ENCODE measurements around the gene MYL2. TPM values are rescaled to one million over a fixed set of nuclear protein-coding genes. Genes with fewer than 3 reads are reported as not detected.
"Not testable (repeated sequence)": the region's sequence is repeated elsewhere in the genome, so short reads cannot be mapped to it uniquely, and the experiment has no call there.

The MYL2 gene
- total RNA-seq, 3 donors from 2014 or later (not counting 1 experiment from before 2014, with no cell fraction given): not detected

DNA sequence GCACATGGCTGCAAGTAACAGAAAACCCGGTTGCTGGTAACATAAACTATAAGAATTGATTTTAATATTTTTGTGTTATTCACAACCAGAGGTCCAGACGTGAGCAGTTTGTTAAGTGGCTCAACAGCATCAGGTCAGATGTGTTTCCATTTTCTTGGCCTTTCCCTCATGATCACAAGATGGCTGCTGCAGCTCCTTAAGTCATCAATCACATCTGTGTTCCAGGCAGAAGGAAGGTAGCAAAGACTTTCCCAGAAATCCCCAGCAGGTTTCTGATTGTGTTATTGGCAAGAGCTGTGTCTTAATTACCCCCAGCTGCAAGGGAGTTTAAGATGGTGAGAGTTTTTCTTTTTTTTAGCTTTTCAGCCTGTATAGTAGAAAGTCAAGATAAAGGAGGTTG is 40.4 kb upstream of the MYL2 start:
- intact Hi-C loops (cut with micrococcal nuclease): no loop called here
- no peak overlapping the region for H3K27ac Mint-ChIP-seq
- H3K4me1 Mint-ChIP-seq: no peaks in the 10 kb centered on the region
- H3K27me3 ChIP-seq (ENCODE audit: control insufficient read depth, insufficient read depth, low read length): no peaks in the 10 kb centered on the region
- no peaks in the 10 kb centered on the region for H3K9me3 ChIP-seq (ENCODE audit: control insufficient read depth, insufficient read depth, low read length)
- H3K27ac ChIP-seq (ENCODE audit: low read length): no peak overlapping the region
- H3K36me3 Mint-ChIP-seq: no peaks in the 10 kb centered on the region
- no peak overlapping the region for H3K4me3 ChIP-seq (ENCODE audit: low read length)
- no peak for TF ChIP-seq CTCF (IDR thresholded peaks at IDR 0.05)
- WGBS (ENCODE audit: insufficient coverage): 88% methylated on average over 1 of the region's 2 CpGs
- H3K36me3 ChIP-seq (ENCODE audit: control insufficient read depth, insufficient read depth, low read length): no peaks in the 10 kb centered on the region
- ATAC-seq (no peak), DNase-seq (no peak)
- H3K4me3 Mint-ChIP-seq: no peak overlapping the region
- no peaks in the 10 kb centered on the region for H3K4me1 ChIP-seq (ENCODE audit: control insufficient read depth, insufficient read depth, low read length)
- H3K9me3 Mint-ChIP-seq: no peaks in the 10 kb centered on the region
- peaks cover 14 to 25% of the 10 kb centered on the region in 2 donors for H3K27me3 Mint-ChIP-seq (ENCODE audit: low read depth in 2 of 2)

- H3K27me3 Mint-ChIP-seq (ENCODE audit: low read depth in 2 of 2): peaks cover 11 to 25% of the 10 kb centered on the region in 2 donors
- Histone ChIP-seq H3K9me3 (ENCODE audit: control insufficient read depth, insufficient read depth, low read length) (no peaks in the 10 kb centered on the region), H3K27me3 (ENCODE audit: control insufficient read depth, insufficient read depth, low read length) (no peaks in the 10 kb centered on the region), H3K4me1 (ENCODE audit: control insufficient read depth, insufficient read depth, low read length) (no peaks in the 10 kb centered on the region), H3K4me3 (ENCODE audit: low read length) (no peak overlapping the region), H3K27ac (ENCODE audit: low read length) (no peak overlapping the region), H3K36me3 (ENCODE audit: control insufficient read depth, insufficient read depth, low read length) (no peaks in the 10 kb centered on the region)
- intact Hi-C loops (cut with micrococcal nuclease): no loop called here
- no peaks in the 10 kb centered on the region for H3K9me3 Mint-ChIP-seq
- no peak for TF ChIP-seq CTCF (IDR thresholded peaks at IDR 0.05)
- H3K36me3 Mint-ChIP-seq: no peaks in the 10 kb centered on the region
- WGBS (ENCODE audit: insufficient coverage): 91% methylated on average over 9 of the region's 9 CpGs
- DNase-seq (no peak), ATAC-seq (no peak)
- no peak overlapping the region for H3K27ac Mint-ChIP-seq
- H3K4me3 Mint-ChIP-seq: no peak overlapping the region
- no peaks in the 10 kb centered on the region for H3K4me1 Mint-ChIP-seq
Observed at GRCh38 chr12:110957652-110958051, 37.3 kb upstream of the MYL2 start.

DNA sequence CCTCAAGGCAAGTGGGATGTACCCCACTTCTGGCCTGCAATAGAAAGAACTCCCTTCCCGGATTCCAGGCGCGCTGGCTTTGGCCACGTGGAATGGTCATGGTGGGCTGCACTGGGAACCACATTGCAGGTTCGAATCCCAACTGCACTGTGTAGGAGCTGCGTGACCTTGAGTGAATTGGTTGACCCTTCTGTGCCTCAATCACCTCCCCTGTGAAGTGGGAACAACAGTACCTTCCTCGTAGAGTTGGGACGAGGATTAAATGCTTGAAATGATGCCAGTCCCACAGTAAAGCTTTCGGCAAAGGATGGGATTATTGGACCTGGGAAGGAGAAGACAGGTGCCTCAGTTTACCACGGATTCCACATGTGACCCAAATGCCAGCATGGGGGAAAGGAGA is 36.8 kb upstream of the MYL2 start:
- Mint-ChIP-seq H3K9me3 (no peaks in the 10 kb centered on the region), H3K4me3 (no peak overlapping the region), H3K4me1 (no peaks in the 10 kb centered on the region), H3K27ac (no peak overlapping the region), H3K36me3 (no peaks in the 10 kb centered on the region), H3K27me3 (ENCODE audit: low read depth in 2 of 2) (peaks cover 11 to 25% of the 10 kb centered on the region in 2 donors)
- TF ChIP-seq CTCF (IDR thresholded peaks at IDR 0.05): no peak
- Histone ChIP-seq H3K4me1 (ENCODE audit: control insufficient read depth, insufficient read depth, low read length) (no peaks in the 10 kb centered on the region), H3K27ac (ENCODE audit: low read length) (no peak overlapping the region), H3K27me3 (ENCODE audit: control insufficient read depth, insufficient read depth, low read length) (no peaks in the 10 kb centered on the region), H3K36me3 (ENCODE audit: control insufficient read depth, insufficient read depth, low read length) (no peaks in the 10 kb centered on the region), H3K9me3 (ENCODE audit: control insufficient read depth, insufficient read depth, low read length) (no peaks in the 10 kb centered on the region), H3K4me3 (ENCODE audit: low read length) (no peak overlapping the region)
- DNase-seq (no peak), ATAC-seq (no peak)
- intact Hi-C loops (cut with micrococcal nuclease): no loop called here
- WGBS (ENCODE audit: insufficient coverage): 88% methylated on average over 10 of the region's 10 CpGs

- H3K4me1 Mint-ChIP-seq; H3K4me1 ChIP-seq (ENCODE audit: control insufficient read depth, insufficient read depth, low read length); H3K27ac Mint-ChIP-seq; H3K9me3 ChIP-seq (ENCODE audit: control insufficient read depth, insufficient read depth, low read length); ATAC-seq; H3K9me3 Mint-ChIP-seq; H3K4me3 Mint-ChIP-seq; H3K27me3 ChIP-seq (ENCODE audit: control insufficient read depth, insufficient read depth, low read length); DNase-seq; H3K27ac ChIP-seq (ENCODE audit: low read length); H3K4me3 ChIP-seq (ENCODE audit: low read length); H3K36me3 Mint-ChIP-seq; H3K36me3 ChIP-seq (ENCODE audit: control insufficient read depth, insufficient read depth, low read length); intact Hi-C loops (cut with micrococcal nuclease): not testable (repeated sequence)
- H3K27me3 Mint-ChIP-seq (ENCODE audit: low read depth in 2 of 2): peaks cover 0 to 13% of the 10 kb centered on the region in 2 donors
- 98% methylated on average over 24 of the region's 31 CpGs for WGBS (ENCODE audit: insufficient coverage)
Observed at GRCh38 chr12:110950867-110951266, 30.5 kb upstream of the MYL2 start.

DNA sequence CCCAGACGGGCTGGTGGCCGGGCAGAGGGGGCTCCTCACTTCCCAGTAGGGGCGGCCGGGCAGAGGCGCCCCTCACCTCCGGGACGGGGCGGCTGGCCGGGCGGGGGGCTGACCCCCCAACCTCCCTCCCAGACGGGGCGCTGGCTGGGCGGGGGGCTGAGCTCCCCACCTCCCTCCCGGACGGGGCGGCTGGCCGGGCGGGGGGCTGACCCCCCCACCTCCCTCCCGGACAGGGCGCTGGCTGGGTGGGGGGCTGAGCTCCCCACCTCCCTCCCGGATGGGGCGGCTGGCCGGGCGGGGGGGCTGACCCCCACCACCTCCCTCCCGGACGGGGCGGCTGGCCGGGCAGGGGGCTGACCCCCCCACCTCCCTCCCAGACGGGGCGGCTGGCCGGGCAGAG is 30.1 kb upstream of the MYL2 start:
- H3K4me3 ChIP-seq (ENCODE audit: low read length); H3K36me3 Mint-ChIP-seq; H3K4me3 Mint-ChIP-seq; H3K27ac ChIP-seq (ENCODE audit: low read length); H3K4me1 ChIP-seq (ENCODE audit: control insufficient read depth, insufficient read depth, low read length); H3K4me1 Mint-ChIP-seq; H3K9me3 ChIP-seq (ENCODE audit: control insufficient read depth, insufficient read depth, low read length); intact Hi-C loops (cut with micrococcal nuclease); H3K36me3 ChIP-seq (ENCODE audit: control insufficient read depth, insufficient read depth, low read length); DNase-seq; H3K9me3 Mint-ChIP-seq; ATAC-seq; H3K27me3 ChIP-seq (ENCODE audit: control insufficient read depth, insufficient read depth, low read length); H3K27ac Mint-ChIP-seq: not testable (repeated sequence)
- H3K27me3 Mint-ChIP-seq (ENCODE audit: low read depth in 2 of 2): peaks cover 0 to 13% of the 10 kb centered on the region in 2 donors
- WGBS (ENCODE audit: insufficient coverage): 94% methylated on average over 19 of the region's 31 CpGs
